HepG2 (cell line): ENCODE results near the gene CMTM1. TPM values are rescaled to one million over a fixed set of nuclear protein-coding genes. Genes with fewer than 3 reads are reported as not detected.

Experiments
- ARID5B ChIP-seq: IDR thresholded peaks from 2 replicates; pipeline ENCODE4 v1.4.0; 2020; ENCODE audit warnings: mild to moderate bottlenecking, missing genetic modification reagents
- CHCHD3 ChIP-seq: sonication (generic); formaldehyde crosslinking; IDR thresholded peaks from 2 replicates; pipeline ENCODE4 v1.8.0; 2022; ENCODE audit warnings: mild to moderate bottlenecking, missing genetic modification reagents, moderate library complexity
- REPIN1 ChIP-seq: sonication (generic); formaldehyde crosslinking; IDR thresholded peaks from 2 replicates; pipeline ENCODE4 v1.8.0; 2022; ENCODE audit warnings: missing genetic modification reagents, low read depth, mild to moderate bottlenecking, borderline replicate concordance
- SCMH1 ChIP-seq: sonication (generic); formaldehyde crosslinking; IDR thresholded peaks from 2 replicates; pipeline ENCODE4 v1.9.0; 2021; ENCODE audit warnings: missing genetic modification reagents, mild to moderate bottlenecking, borderline replicate concordance
- SUZ12 ChIP-seq: fragments of 150-350 bp; IDR thresholded peaks from 2 replicates; pipeline ENCODE4 v1.6.1; 2014; ENCODE audit warnings: low read depth, low read length
- TEAD2 ChIP-seq: sonication (generic); formaldehyde crosslinking; IDR thresholded peaks from 2 replicates; pipeline ENCODE4 v1.9.0; 2021; ENCODE audit warnings: missing genetic modification reagents
- U2AF2 ChIP-seq: fragments of 200-400 bp; formaldehyde crosslinking; IDR thresholded peaks from 2 replicates; pipeline ENCODE4 v1.6.1; 2017; ENCODE audit warnings: low read depth, mild to moderate bottlenecking, low read length
- ZNF260 ChIP-seq: sonication (generic); formaldehyde crosslinking; IDR thresholded peaks from 2 replicates; pipeline ENCODE4 v1.4.0; 2020; ENCODE audit warnings: missing genetic modification reagents, low read depth, mild to moderate bottlenecking, borderline replicate concordance
- ZNF274 ChIP-seq: sonication (generic); formaldehyde crosslinking; IDR thresholded peaks from 2 replicates; pipeline ENCODE4 v1.5.1; 2020; ENCODE audit warnings: mild to moderate bottlenecking, missing genetic modification reagents
- ZNF589 ChIP-seq: sonication (generic); formaldehyde crosslinking; conservative IDR thresholded peaks from 2 replicates; pipeline ENCODE4 v1.8.0; 2022; ENCODE audit warnings: mild to moderate bottlenecking, moderate library complexity, missing genetic modification reagents
- ZNF724P ChIP-seq: sonication (generic); formaldehyde crosslinking; IDR thresholded peaks from 2 replicates; pipeline ENCODE4 v1.8.0; 2022; ENCODE audit warnings: missing genetic modification reagents, borderline replicate concordance
- polyA plus RNA-seq, 8 experiments: library from polyadenylated mRNA; depleted of rRNA in 3 of 8; stranded (reverse) in 7 of 8; unstranded in 1 of 8; fragments of >200 nt; fragmentation: Illumina TruSeq in 4 of 8; extraction: Trizol in 4 of 8; gene quantifications; 2 replicates each; pipeline versions ENCODE4 v1.2.1 to v1.2.3, GENCODE V29; 2011 to 2016; ENCODE audit warnings: low read depth in 4 of 8, missing spikeins in 1 of 8, mixed read lengths in 1 of 8; ENCODE audit not compliant: insufficient read depth in 1 of 8
- total RNA-seq, 5 experiments: library from RNA; depleted of rRNA; stranded (reverse); fragments of >200 nt; fragmentation: Illumina TruSeq; extraction: Trizol; gene quantifications; 2 replicates each; pipeline ENCODE4 v1.2.3, GENCODE V29; 2016; ENCODE audit warnings: low read depth in 1 of 5
- TF ChIP-seq, protein P1 (sequence below): sonication (generic); formaldehyde crosslinking; IDR thresholded peaks from 2 replicates; pipeline ENCODE4 v1.4.0; 2020; ENCODE audit warnings: missing genetic modification reagents
- TF ChIP-seq, protein P2 (sequence below): sonication (generic); formaldehyde crosslinking; IDR thresholded peaks from 2 replicates; pipeline ENCODE4 v1.8.0; 2022; ENCODE audit warnings: mild to moderate bottlenecking, missing genetic modification reagents; ENCODE audit not compliant: insufficient replicate concordance
- TF ChIP-seq, protein P3 (sequence below), 2 experiments: sonication (generic) in 1 of 2; formaldehyde crosslinking in 1 of 2; IDR thresholded peaks; 2 replicates each; pipeline versions ENCODE4 v1.6.1 to v1.9.0; 2014 to 2022; ENCODE audit warnings: antibody characterized with exemption in 1 of 2, borderline replicate concordance in 1 of 2, inconsistent platforms in 1 of 2, low read depth in 1 of 2, missing genetic modification reagents in 1 of 2

Gene CMTM1
- total and polyA plus RNA-seq, 2 of the 13 experiments (the other 11 are each of a cell fraction or from before 2014, with no cell fraction given), result 1.7 to 2.9 TPM

DNA sequence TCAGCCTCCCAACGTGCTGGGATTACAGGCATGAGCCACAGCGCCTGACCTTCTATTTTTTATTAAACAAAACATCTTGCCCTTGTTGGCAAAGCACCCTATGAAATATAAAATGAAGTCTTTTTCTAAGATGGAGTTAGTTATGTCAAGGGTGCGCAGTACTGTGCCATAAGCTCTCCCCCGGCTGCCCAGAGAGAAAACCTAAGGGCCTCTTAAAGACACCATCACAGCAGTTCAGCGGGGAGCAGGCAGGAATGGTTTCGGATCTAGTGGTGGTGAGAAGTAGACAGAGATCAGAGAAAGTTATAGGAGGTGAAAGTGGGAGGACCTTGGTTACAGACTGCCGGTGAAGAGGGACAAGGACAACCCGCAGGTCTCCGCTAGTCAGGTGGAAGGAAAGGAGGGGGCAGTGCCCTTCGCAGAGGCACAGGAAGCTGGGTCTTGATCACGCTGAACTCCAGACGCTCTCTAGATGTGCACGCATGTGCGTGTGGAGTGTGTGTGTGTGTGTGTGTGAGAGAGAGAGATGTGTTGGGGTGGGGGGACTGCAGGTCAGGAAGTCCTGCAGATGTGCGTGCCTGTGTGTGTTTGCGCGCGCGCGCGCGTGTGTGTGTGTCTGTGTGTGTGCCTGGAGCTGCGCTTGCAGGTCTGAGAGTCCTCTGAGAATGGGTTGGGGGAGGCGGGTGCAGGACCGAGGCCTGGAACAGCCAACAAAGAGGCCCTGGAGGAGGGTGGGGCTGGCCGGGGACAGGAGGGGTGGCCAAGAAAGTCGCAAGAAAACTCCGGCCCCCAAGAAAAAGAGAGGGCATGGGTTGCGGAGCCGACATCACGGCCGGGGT lies 37.5 kb downstream of the CMTM1 start (continued):
- TF ChIP-seq, protein P1, sequence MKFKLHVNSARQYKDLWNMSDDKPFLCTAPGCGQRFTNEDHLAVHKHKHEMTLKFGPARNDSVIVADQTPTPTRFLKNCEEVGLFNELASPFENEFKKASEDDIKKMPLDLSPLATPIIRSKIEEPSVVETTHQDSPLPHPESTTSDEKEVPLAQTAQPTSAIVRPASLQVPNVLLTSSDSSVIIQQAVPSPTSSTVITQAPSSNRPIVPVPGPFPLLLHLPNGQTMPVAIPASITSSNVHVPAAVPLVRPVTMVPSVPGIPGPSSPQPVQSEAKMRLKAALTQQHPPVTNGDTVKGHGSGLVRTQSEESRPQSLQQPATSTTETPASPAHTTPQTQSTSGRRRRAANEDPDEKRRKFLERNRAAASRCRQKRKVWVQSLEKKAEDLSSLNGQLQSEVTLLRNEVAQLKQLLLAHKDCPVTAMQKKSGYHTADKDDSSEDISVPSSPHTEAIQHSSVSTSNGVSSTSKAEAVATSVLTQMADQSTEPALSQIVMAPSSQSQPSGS (CRISPR knock-in tag), result 0 out of 2 replicates have a peak, but pooled peaks have one; percentile 27
- TF ChIP-seq ZNF260 (CRISPR knock-in tag) (no peak), SUZ12 (no peak), CHCHD3 (CRISPR knock-in tag) (no peak; the same call in 1 of the 2 replicates), ZNF724P (no peak), TEAD2 (CRISPR knock-in tag) (no peak), REPIN1 (CRISPR knock-in tag) (no peak), SCMH1 (CRISPR knock-in tag) (no peak), ARID5B (CRISPR knock-in tag) (0 out of 2 replicates have a peak, but pooled peaks have one; percentile 6), U2AF2 (no peak), ZNF589 (CRISPR knock-in tag) (0 out of 2 replicates have a peak, but pooled peaks have one; percentile 35), ZNF274 (no peak)
- TF ChIP-seq, protein P2, sequence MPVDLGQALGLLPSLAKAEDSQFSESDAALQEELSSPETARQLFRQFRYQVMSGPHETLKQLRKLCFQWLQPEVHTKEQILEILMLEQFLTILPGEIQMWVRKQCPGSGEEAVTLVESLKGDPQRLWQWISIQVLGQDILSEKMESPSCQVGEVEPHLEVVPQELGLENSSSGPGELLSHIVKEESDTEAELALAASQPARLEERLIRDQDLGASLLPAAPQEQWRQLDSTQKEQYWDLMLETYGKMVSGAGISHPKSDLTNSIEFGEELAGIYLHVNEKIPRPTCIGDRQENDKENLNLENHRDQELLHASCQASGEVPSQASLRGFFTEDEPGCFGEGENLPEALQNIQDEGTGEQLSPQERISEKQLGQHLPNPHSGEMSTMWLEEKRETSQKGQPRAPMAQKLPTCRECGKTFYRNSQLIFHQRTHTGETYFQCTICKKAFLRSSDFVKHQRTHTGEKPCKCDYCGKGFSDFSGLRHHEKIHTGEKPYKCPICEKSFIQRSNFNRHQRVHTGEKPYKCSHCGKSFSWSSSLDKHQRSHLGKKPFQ (CRISPR knock-in tag), result peak; percentile 12
- TF ChIP-seq, protein P3, sequence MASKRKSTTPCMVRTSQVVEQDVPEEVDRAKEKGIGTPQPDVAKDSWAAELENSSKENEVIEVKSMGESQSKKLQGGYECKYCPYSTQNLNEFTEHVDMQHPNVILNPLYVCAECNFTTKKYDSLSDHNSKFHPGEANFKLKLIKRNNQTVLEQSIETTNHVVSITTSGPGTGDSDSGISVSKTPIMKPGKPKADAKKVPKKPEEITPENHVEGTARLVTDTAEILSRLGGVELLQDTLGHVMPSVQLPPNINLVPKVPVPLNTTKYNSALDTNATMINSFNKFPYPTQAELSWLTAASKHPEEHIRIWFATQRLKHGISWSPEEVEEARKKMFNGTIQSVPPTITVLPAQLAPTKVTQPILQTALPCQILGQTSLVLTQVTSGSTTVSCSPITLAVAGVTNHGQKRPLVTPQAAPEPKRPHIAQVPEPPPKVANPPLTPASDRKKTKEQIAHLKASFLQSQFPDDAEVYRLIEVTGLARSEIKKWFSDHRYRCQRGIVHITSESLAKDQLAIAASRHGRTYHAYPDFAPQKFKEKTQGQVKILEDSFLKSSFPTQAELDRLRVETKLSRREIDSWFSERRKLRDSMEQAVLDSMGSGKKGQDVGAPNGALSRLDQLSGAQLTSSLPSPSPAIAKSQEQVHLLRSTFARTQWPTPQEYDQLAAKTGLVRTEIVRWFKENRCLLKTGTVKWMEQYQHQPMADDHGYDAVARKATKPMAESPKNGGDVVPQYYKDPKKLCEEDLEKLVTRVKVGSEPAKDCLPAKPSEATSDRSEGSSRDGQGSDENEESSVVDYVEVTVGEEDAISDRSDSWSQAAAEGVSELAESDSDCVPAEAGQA (IDR thresholded peaks at IDR 0.05; ENCODE audit: low read depth), result peak; percentile 40; the same call in 1 of the 2 replicates
- TF ChIP-seq, protein P3 (CRISPR knock-in tag; IDR thresholded peaks at IDR 0.05; ENCODE audit: borderline replicate concordance), result no peak
